Nucleus accumbens (tissue), 56 donors: ENCODE data around the gene STK35.
A peak's percentile ranks its signal among the peaks of the same experiment; 100 is the strongest.
"Not testable (repeated sequence)": the region's sequence is repeated elsewhere in the genome, so short reads cannot be mapped to it uniquely, and the experiment has no call there.

Source experiments
- DNase-seq, 56 donors: peaks; one replicate each; lab custom pipeline; 2025; lab: John Stamatoyannopoulos, UW

The STK35 gene

DNA sequence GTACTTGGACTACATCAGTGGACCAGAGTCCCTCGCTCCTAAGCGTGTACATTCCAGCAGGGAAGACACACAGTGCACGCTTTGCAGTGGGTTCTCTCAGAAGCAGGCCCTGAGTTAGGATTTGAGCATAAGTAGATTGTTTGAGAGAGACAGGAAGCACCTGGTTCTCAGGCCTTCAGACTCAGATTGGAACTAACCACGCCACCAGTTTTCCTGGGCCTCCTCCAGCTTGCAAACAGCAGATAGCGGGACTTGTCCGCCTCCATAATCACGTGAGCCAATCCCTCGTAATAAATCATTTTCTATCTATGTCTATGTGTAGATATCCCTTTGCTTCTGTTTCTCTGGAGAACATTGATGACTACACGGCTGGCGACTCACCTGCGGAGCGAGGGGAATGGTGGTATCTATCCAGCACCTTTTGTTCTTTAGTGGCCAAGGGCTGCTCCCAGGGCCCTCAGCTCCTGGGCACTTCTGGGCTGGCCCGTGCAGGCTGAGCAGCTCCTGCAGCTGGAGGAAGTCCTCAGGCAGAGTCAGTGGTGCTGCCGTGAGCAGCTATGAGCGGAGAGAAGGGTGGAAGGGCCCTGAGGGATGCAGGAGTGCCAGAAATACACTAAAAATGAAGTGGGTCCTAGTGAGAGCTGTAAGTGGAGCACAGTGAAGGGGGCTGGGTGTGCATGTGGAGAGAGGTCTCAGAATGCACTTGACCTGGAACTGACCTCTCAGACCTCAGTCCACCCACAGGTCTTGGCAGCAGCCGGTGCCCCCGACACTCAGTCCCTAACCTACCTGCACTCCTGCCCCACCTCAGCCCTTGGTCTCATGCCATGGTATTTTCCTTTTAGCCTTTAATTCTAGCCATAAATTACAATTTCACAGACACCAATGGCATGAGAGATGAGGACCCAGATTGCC, 76.9 kb downstream of the STK35 start:
- DNase-seq, result no peak

DNA sequence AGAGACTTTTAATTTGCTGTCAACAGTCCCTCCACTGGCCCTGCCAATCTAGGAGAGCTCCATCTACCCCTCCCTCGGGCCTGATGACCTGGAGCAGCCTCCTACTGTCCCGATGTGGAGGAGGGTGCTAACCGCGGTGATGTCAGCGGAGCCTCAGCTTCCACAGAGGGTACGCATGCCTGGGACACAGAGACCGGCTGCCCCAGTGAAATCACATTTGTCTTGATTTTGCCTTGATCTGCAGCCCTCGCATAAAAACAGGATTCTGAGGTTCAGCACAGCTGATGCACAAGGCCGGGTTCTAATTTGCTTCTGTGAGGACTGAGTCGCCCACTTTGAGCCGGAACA, 77.6 kb downstream of the STK35 start:
- DNase-seq, result no peak

DNA sequence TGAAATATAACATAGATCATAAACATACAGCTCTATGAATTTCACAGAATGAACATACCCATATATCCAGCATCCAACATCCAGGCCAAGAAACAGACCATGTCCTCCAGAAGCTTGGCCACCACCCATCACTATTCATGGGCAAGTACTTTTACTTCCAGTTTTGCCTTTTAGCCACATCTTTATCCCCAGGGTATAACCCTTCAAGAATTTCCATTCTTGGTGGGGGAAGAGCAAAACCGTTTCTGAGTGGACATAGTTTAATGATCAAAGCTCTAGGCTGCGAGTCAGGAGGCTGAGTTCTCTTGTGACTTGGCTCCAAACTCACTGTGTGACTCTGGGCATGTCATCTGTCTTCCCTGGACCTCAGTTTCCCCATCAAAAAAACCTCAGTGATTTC, 78.3 kb downstream of the STK35 start:
- DNase-seq, result no peak

DNA sequence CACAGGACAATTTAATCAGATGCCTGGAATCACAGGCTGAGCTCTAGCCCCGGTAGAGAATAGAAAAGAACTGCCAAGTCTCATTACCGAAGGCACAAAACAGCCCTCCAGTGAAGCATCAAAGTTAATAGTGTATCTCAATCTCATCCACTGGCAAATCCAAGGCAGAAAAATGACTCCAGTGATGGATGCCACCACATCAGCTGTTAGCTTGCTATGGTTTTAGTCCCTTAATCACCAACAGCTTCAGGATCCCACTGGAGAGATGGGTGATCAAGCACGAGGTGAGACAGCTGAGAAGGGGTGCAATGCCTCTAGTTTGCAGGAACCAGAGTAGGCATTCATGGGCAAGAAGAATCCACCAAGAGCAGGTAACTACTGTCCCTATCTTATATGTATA, 81.8 kb downstream of the STK35 start:
- no peak for DNase-seq

DNA sequence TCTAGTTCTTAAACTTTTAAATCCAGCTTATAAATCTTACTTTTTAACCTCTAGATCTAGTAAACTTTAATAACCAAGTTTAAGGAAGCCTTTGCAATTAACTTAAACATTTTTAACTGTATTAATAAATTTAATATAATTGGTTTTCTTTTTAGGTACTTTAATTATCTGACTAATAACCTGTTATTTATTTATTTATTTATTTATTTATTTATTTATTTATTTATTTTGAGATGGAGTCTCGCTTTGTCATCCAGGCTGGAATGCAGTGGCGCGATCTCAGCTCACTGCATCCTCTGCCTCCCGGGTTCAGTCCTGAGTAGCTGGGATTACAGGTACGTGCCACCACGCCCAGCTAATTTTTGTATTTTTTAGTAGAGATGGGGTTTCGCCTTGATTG, 83.3 kb downstream of the STK35 start:
- DNase-seq, result not testable (repeated sequence)

DNA sequence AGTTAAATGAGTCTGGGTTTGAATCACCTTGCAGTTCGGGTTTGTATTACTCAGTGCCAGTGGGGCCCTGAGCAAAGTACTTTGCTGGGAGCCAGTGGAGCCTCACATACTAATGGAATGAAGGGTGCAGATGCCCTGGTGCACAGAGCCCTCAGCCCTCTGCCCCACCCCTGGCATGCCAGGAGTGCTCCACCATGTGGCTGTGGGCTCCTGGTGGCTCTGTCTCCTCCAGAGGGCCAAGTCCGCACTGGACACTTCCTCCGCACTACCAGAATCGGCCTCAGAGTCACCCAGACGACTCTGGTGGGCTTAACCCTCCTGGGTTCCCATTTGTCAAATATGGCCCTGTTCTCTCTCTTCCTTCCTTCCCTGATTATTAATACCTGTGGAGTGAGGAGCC, 94.0 kb downstream of the STK35 start:
- DNase-seq, result no peak

DNA sequence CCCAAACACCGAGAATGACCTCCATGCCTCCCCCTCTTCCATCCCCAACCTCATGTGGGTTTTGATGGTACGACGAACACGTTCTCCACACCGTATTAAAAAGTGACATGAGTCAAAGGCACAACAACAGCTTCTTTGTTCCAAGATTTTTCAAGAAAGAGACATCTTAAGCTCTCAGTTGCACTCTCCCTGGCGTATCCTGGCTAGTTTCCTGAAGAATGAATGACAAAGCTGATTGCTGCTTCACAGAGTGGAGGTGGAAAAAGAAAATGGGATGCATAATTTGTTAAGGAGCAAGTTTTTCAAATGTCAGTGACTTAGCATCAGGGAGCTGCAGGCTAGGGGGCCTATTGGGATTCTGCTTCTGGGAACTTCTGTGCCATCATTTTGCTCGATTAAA, 95.5 kb downstream of the STK35 start:
- peak in 11 of 56 donors; percentile 3 to 43 (median 19) for DNase-seq
